Suppressor macrophage treated with lipopolysaccharide for 1 hour (primary cell): ENCODE results near the gene DBNDD1.

Experiments
- DNase-seq, 3 donors: peaks; one replicate each; pipeline ENCODE4 v3.0.0-alpha.2; 2020 to 2022

Gene DBNDD1

GRCh38 chr16:89958068-89958467 lies 61.2 kb downstream of the DBNDD1 start:
- DNase-seq, result peak; percentile 77 to 86 (median 81)

- DNase-seq, result peak in 1 of 3 donors; percentile 14
These were observed 62.0 kb downstream of the DBNDD1 start for GRCh38 chr16:89957216-89957785.

GRCh38 chr16:89956505-89957215 lies 62.6 kb downstream of the DBNDD1 start:
- peak; percentile 71 to 82 (median 80) for DNase-seq

GRCh38 chr16:89955001-89955685 lies 64.1 kb downstream of the DBNDD1 start:
- DNase-seq, result no peak
